Colonic mucosa (tissue), 4 donors: ENCODE measurements around the gene IHH. TPM values are rescaled to one million over a fixed set of nuclear protein-coding genes. Genes with fewer than 3 reads are reported as not detected.

Experiments used
- DNase-seq: peaks from one replicate; pipeline ENCODE4 v3.0.0-alpha.2; 2020
- H3K27ac ChIP-seq: fragments of 200-600 bp; one replicate; pipeline ENCODE4 v1.8.0; 2021
- H3K27me3 ChIP-seq: fragments of 200-600 bp; one replicate; pipeline ENCODE4 v1.8.0; 2021
- H3K36me3 ChIP-seq: fragments of 200-600 bp; one replicate; pipeline ENCODE4 v1.8.0; 2021
- H3K4me1 ChIP-seq: fragments of 200-600 bp; one replicate; pipeline ENCODE4 v1.8.0; 2021; ENCODE audit warnings: mild to moderate bottlenecking
- H3K4me3 ChIP-seq: fragments of 200-600 bp; one replicate; pipeline ENCODE4 v1.8.0; 2021
- H3K9ac ChIP-seq, 2 donors: one replicate each; pipeline ENCODE4 v1.7.0; 2013; ENCODE audit warnings: control low read depth in 2 of 2, low read depth in 2 of 2, low read length in 2 of 2
- H3K9me3 ChIP-seq: fragments of 200-600 bp; one replicate; pipeline ENCODE4 v1.8.0; 2021
- CTCF ChIP-seq: fragments of 200-600 bp; IDR thresholded peaks from one replicate; pipeline ENCODE4 v1.8.0; 2022; ENCODE audit warnings: antibody characterized with exemption, mild to moderate bottlenecking
- intact Hi-C: fragments of 100-400 bp; cut with DNase I; formaldehyde crosslinking; loops from one replicate; pipeline ENCODE4 v1.14.1; 2022
- total RNA-seq, 2 donors: library from RNA; stranded (reverse); fragmentation: NEBNext Ultra II Directional in 1 of 2; extraction: Animal tissue kit (Norgen Biotek cat#: 25700) in 1 of 2; gene quantifications; one replicate each; pipeline ENCODE4 v1.2.1, GENCODE V29; 2021
- donor health status: healthy.
- donor health status: DM: no; HTN: no; CAD: no.
- donor health status: DM: no; HTN: no; CAD: no.

Gene IHH
- total RNA-seq: 100 to 1,000 TPM in 1 of 2 donors, 10 to 100 TPM in 1; 82.2 to 103 TPM

GRCh38 chr2:219060821-219061791 lies at the start of gene IHH:
Gene IHH, minus strand, starts transcription at chr2:219060921. Its CDS starts 454 bp downstream, at chr2:219060467.
- Histone ChIP-seq H3K4me3 (peak within 1 kb of the TSS; percentile 59), H3K36me3 (no peaks in the 10 kb centered on the region), H3K9ac (peak within 1 kb of the TSS; percentile 91 to 92), H3K27me3 (peaks cover 33% of the 10 kb centered on the region), H3K9me3 (no peaks in the 10 kb centered on the region), H3K27ac (peak within 1 kb of the TSS; percentile 63), H3K4me1 (no peaks in the 10 kb centered on the region)
- no peak for TF ChIP-seq CTCF
- intact Hi-C loops: no loop called here
- DNase-seq: peak; percentile 89

GRCh38 chr2:219109471-219109870 lies 48.8 kb upstream of the IHH start:
- TF ChIP-seq CTCF: no peak
- Histone ChIP-seq H3K27ac (peak overlapping the region; percentile 58), H3K36me3 (no peaks in the 10 kb centered on the region), H3K4me3 (no peak overlapping the region), H3K27me3 (no peaks in the 10 kb centered on the region), H3K9me3 (no peaks in the 10 kb centered on the region), H3K9ac (peak overlapping the region in 1 of 2 donors; percentile 43), H3K4me1 (peaks cover 5% of the 10 kb centered on the region)
- DNase-seq: peak; percentile 92
- intact Hi-C loops: no loop called here

- H3K4me3 ChIP-seq: no peak overlapping the region
- DNase-seq: peak; percentile 49
- peaks cover 5% of the 10 kb centered on the region for H3K4me1 ChIP-seq
These were observed 47.0 kb upstream of the IHH start for GRCh38 chr2:219107758-219108157.

GRCh38 chr2:219106251-219106650 lies 45.5 kb upstream of the IHH start:
- H3K27ac ChIP-seq: no peak overlapping the region
- H3K4me1 ChIP-seq: peaks cover 5% of the 10 kb centered on the region
- DNase-seq: no peak
- no peak overlapping the region for H3K4me3 ChIP-seq
- H3K9me3 ChIP-seq: no peaks in the 10 kb centered on the region
- no peak overlapping the region for H3K9ac ChIP-seq
- intact Hi-C loops: no loop called here
- no peaks in the 10 kb centered on the region for H3K36me3 ChIP-seq
- TF ChIP-seq CTCF: no peak
- no peaks in the 10 kb centered on the region for H3K27me3 ChIP-seq

More at GRCh38 chr2:219107758-219108157, 47.0 kb upstream of the IHH start:
- H3K9ac ChIP-seq: peak overlapping the region in 1 of 2 donors; percentile 48
- TF ChIP-seq CTCF: no peak
- intact Hi-C loops: no loop called here
- no peaks in the 10 kb centered on the region for H3K36me3 ChIP-seq
- no peaks in the 10 kb centered on the region for H3K27me3 ChIP-seq
- no peak overlapping the region for H3K27ac ChIP-seq
- H3K9me3 ChIP-seq: no peaks in the 10 kb centered on the region

- Histone ChIP-seq H3K9me3 (no peaks in the 10 kb centered on the region), H3K4me3 (no peak overlapping the region), H3K4me1 (no peaks in the 10 kb centered on the region), H3K36me3 (no peaks in the 10 kb centered on the region), H3K9ac (no peak overlapping the region), H3K27ac (no peak overlapping the region), H3K27me3 (no peaks in the 10 kb centered on the region)
- intact Hi-C loops: no loop called here
- no peak for DNase-seq
- TF ChIP-seq CTCF: peak; percentile 73
These were observed 43.6 kb upstream of the IHH start for GRCh38 chr2:219104107-219105035.
